Vagina (tissue), 2 donors: Measurements from ENCODE around the gene FASTK.

Source experiments
- CTCF ChIP-seq, 3 experiments: fragments of 450-650 bp in 2 of 3; fragments of 200-600 bp in 1 of 3; sonication (generic) in 1 of 3; IDR thresholded peaks; one replicate each; pipeline ENCODE4 v1.5.1; 2017 to 2019; ENCODE audit warnings: antibody characterized with exemption in 3 of 3, mild to moderate bottlenecking in 2 of 3, moderate library complexity in 2 of 3
- POLR2AphosphoS5 ChIP-seq, 2 donors: sonication (generic); formaldehyde crosslinking; IDR thresholded peaks; one replicate each; pipeline ENCODE4 v1.9.0; 2017; ENCODE audit warnings: antibody characterized with exemption in 2 of 2, mild to moderate bottlenecking in 2 of 2, low read depth in 1 of 2; ENCODE audit not compliant: insufficient read depth in 1 of 2

GRCh38 chr7:151078233-151079040, 2.2 kb downstream of the FASTK start:
- TF ChIP-seq POLR2AphosphoS5 (IDR thresholded peaks at IDR 0.05; ENCODE audit: insufficient read depth in 1 of 2, low read depth in 1 of 2) (no peak), CTCF (IDR thresholded peaks at IDR 0.05) (no peak)
